Activated T-helper 2 cell treated with anti-CD3 and anti-CD28 coated beads, Interferon-gamma antibody, Interleukin-2, Interleukin-4, amounts not matched to agents 10 μg/mL and 5 μg/mL and 100 μg/mL, durations not matched to agents 14 hours and 24 hours and 36 hours (primary cell): ENCODE results near the gene STT3B. TPM values are rescaled to one million over a fixed set of nuclear protein-coding genes. Genes with fewer than 3 reads are reported as not detected.
A peak's percentile ranks its signal among the peaks of the same experiment; 100 is the strongest.

Experiments
- DNase-seq: peaks from one replicate; pipeline ENCODE4 v3.0.0; 2021; ENCODE audit warnings: low spot score
- H3K27ac Mint-ChIP-seq: one replicate; pipeline ENCODE4 v1.8.0; 2021; ENCODE audit warnings: mixed read lengths
- H3K27me3 Mint-ChIP-seq: one replicate; pipeline ENCODE4 v1.8.0; 2021; ENCODE audit warnings: low read depth, mixed read lengths
- H3K36me3 Mint-ChIP-seq: one replicate; pipeline ENCODE4 v1.8.0; 2021; ENCODE audit warnings: low read depth, mixed read lengths
- H3K4me1 Mint-ChIP-seq: one replicate; pipeline ENCODE4 v1.8.0; 2021; ENCODE audit warnings: low read depth, mixed read lengths
- H3K4me3 Mint-ChIP-seq: one replicate; pipeline ENCODE4 v1.8.0; 2021; ENCODE audit warnings: low read depth, mild to moderate bottlenecking, moderate library complexity, mixed read lengths
- H3K9me3 Mint-ChIP-seq: one replicate; pipeline ENCODE4 v1.8.0; 2021; ENCODE audit warnings: mixed read lengths
- intact Hi-C: fragments of 100-400 bp; cut with micrococcal nuclease; formaldehyde crosslinking; loops from one replicate; pipeline ENCODE4 v1.15.1; 2023
- total RNA-seq: library from RNA; stranded (reverse); gene quantifications from 2 replicates; pipeline ENCODE4 v1.2.3, GENCODE V29; 2022

The STT3B gene
- total RNA-seq, 1 donor from 2014 or later = 114 TPM

DNA sequence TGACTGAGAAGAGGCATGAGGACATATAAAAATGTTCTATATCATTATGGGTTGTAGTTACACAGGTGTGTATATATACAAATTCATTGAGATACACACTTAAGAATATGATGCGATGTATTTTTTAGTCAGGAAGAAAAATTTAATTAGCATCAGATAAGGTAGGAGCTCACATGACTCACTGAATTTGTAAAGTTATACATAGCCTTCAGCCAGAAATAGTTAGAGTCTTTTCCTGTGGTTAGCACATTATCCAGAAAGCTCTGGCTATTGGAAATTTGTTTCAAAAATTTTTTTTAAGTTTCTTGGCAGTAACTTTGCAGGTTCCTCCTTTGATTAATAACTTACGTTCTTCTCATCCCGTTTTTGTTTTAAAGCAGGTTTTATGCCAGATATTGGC is 88.6 kb downstream of the STT3B start:
- DNase-seq = no peak
- H3K27me3 Mint-ChIP-seq = no peaks in the 10 kb centered on the region
- H3K36me3 Mint-ChIP-seq = peaks cover 68% of the 10 kb centered on the region
- intact Hi-C loops = loop anchor here (2.0 kb wide), 1 partner anchor 13 kb away; no protein-coding TSS in a partner anchor
- H3K4me3 Mint-ChIP-seq = no peak overlapping the region
- H3K9me3 Mint-ChIP-seq = no peaks in the 10 kb centered on the region
- no peak overlapping the region for H3K27ac Mint-ChIP-seq
- peaks cover 18% of the 10 kb centered on the region for H3K4me1 Mint-ChIP-seq

DNA sequence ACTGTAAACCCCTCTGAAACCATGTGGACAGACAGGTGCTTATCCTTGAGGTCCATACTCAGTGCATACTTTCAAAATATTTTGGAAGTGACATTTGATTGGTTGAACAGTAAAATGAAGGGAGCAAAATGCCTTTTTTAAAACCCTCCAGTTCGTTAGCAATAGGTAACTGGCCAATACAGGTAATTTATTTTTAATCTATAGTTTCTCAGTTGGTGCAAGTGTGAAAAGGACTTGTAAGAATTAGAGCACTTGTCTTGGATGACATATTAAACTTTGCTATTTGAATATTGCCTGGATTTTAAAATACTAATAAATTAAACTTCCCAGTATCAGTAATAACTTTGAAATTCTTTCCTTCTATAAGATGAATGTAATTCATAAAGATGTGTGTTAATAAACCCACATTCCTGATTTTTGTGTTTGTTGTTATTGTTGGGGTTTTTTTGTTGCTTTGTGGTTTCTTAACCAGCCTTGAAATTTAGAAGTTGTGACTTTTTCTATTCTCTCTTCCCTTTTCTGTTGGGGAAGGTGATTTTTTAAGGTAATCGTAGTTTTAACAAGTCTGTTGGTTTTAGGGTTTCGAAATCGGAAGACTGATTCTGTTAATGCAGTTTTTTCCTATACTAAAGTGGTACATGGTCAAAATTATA is 90.0 kb downstream of the STT3B start:
- H3K4me3 Mint-ChIP-seq = no peak overlapping the region
- DNase-seq = no peak
- H3K36me3 Mint-ChIP-seq = peaks cover 73% of the 10 kb centered on the region
- no peaks in the 10 kb centered on the region for H3K27me3 Mint-ChIP-seq
- no peaks in the 10 kb centered on the region for H3K9me3 Mint-ChIP-seq
- H3K4me1 Mint-ChIP-seq = peaks cover 21% of the 10 kb centered on the region
- intact Hi-C loops = no loop called here
- H3K27ac Mint-ChIP-seq = no peak overlapping the region

DNA sequence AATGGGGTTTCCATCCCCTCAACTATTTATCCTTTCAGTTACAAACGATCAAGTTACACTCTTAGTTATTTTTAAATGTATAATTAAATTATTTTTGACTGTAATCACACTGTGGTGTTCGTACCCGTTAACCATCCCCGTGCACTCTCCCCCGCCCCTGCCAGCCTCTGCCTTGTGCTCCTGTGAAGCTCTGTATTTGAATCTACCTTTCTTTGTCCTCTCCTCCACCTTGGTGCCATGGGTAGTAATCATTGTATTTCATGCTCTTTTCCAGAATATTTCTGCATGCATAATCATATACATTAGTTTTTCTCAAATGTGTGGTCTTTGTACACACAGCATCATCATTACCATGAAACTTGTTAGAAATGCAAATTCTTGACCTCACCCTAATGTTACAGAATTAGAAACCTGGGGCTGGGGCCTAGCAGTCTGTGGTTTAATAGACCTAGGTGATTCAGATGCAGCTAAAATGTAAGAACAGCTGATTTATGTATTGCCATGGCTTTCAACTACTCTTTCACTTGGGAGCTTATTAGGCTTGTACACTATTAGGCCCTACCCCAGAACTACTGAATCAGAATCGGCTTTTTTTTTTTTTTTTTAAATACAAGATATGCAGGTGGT is 91.5 kb downstream of the STT3B start:
- H3K27me3 Mint-ChIP-seq = no peaks in the 10 kb centered on the region
- H3K4me1 Mint-ChIP-seq = peaks cover 21% of the 10 kb centered on the region
- peaks cover 78% of the 10 kb centered on the region for H3K36me3 Mint-ChIP-seq
- DNase-seq = no peak
- H3K4me3 Mint-ChIP-seq = no peak overlapping the region
- H3K27ac Mint-ChIP-seq = no peak overlapping the region
- H3K9me3 Mint-ChIP-seq = no peaks in the 10 kb centered on the region
- intact Hi-C loops = no loop called here

DNA sequence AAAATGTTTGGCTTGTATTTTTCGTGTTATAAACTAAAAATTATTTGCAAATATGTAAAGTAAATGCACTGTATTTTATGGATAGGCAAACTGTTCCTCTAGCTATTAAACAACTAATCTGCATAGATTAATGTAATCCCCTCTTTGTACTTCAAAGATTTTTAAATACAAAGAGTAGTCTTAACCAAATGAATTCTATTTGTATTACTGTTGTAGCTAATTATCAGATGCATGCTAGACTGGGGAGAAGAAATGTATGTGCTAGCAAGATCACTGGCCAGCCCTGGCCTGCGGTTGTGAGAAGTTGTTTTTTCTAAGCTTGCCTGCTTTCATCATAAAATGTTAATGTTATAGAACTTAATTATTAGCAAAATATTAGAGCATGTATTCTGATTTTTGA is 92.6 kb downstream of the STT3B start:
- intact Hi-C loops = no loop called here
- Mint-ChIP-seq H3K27ac (no peak overlapping the region), H3K4me1 (peaks cover 23% of the 10 kb centered on the region), H3K9me3 (no peaks in the 10 kb centered on the region), H3K27me3 (no peaks in the 10 kb centered on the region), H3K36me3 (peaks cover 82% of the 10 kb centered on the region), H3K4me3 (no peak overlapping the region)
- no peak for DNase-seq

DNA sequence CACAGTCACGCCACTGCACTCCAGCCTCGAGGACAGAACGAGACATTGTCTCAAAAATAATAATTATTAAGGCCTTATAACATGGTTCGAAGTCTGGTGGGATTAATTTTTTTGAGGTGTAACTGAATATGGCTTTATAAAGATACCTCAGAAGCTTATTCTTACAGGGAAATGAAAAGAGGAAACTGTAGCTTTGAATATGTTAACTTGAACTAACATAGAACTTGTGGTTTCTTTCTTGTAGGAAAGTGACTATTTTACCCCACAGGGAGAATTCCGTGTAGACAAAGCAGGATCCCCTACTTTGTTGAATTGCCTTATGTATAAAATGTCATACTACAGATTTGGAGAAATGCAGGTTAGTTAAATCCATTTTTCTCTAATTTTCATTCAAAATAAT is 96.3 kb downstream of the STT3B start:
- Mint-ChIP-seq H3K4me3 (no peak overlapping the region), H3K27me3 (no peaks in the 10 kb centered on the region), H3K27ac (no peak overlapping the region), H3K9me3 (no peaks in the 10 kb centered on the region), H3K4me1 (peaks cover 9% of the 10 kb centered on the region), H3K36me3 (peaks cover 78% of the 10 kb centered on the region)
- no peak for DNase-seq
- intact Hi-C loops = no loop called here

DNA sequence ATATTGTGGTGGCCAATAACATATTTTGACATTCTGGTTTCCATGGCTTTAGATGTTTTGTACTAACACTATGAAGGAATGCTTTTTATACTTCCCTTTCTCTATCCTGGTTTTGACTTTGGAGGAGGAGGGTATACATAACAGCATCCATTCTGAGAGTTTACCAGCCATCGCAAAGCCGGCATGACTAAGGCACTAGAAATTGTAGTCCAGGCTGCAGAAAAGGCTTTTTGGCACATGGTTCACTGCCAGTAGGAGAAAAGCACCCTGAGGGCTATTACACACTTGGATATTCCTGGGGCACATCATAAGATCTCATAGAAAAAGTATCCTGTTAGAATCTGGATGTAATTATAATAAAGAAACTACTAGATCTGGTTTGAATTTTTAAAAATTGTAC is 101.8 kb downstream of the STT3B start:
- H3K4me1 Mint-ChIP-seq = peaks cover 36% of the 10 kb centered on the region
- no peaks in the 10 kb centered on the region for H3K27me3 Mint-ChIP-seq
- H3K36me3 Mint-ChIP-seq = peaks cover 58% of the 10 kb centered on the region
- no peaks in the 10 kb centered on the region for H3K9me3 Mint-ChIP-seq
- no peak for DNase-seq
- H3K4me3 Mint-ChIP-seq = no peak overlapping the region
- intact Hi-C loops = loop anchor here (2.0 to 10.0 kb wide), 2 partner anchors 14 to 340 kb away; no protein-coding TSS in a partner anchor
- H3K27ac Mint-ChIP-seq = peak overlapping the region; percentile 38

DNA sequence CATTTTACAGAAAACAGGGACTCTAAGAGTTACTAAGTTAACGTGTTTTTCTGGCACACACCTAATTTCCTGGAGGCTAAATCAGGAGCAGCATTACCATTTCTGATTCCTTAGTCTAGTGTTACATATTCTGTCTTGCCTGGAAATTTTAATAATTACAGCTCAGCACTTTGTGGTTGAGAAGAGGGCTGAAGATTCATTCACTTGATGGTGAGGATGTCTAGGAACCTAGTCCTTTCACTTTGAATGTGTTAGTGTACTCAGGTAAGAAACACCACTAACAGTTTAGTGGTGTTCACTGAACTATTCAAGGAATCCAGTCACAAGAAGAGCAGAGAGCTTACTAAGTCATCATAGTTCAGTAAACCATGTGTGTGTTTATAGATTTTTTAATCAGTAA is 102.8 kb downstream of the STT3B start:
- Mint-ChIP-seq H3K4me3 (peak overlapping the region; percentile 3), H3K27ac (peak overlapping the region; percentile 72), H3K9me3 (no peaks in the 10 kb centered on the region), H3K27me3 (no peaks in the 10 kb centered on the region), H3K4me1 (peaks cover 32% of the 10 kb centered on the region), H3K36me3 (peaks cover 53% of the 10 kb centered on the region)
- intact Hi-C loops = loop anchor here (2.0 to 10.0 kb wide), 6 partner anchors 15 to 339 kb away; partner anchors contain the start of gene STT3B
- DNase-seq = no peak

DNA sequence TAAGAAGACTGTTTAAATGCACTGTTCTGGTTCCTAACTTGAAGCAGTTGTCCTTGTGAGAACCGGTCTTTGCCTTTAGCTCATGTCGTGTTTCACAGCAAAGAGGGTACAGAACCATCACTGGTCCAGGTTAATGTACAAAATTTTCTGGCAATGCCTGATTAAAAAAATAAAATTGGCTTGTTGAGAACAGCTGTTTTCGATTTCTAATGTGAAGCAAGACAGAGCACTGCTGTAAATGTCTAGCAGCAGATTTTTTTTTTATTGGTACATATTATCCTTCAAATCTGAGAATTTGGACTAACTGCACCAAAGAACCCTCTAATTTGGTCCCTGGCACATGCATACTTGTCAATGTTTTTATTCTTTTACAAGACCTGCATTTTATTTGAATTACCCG is 103.3 kb downstream of the STT3B start:
- no peak for DNase-seq
- Mint-ChIP-seq H3K36me3 (peaks cover 49% of the 10 kb centered on the region), H3K27me3 (no peaks in the 10 kb centered on the region), H3K27ac (peak overlapping the region; percentile 85), H3K4me3 (peak overlapping the region; percentile 3), H3K9me3 (no peaks in the 10 kb centered on the region), H3K4me1 (peaks cover 32% of the 10 kb centered on the region)
- intact Hi-C loops = loop anchor here (5.0 to 10.0 kb wide), 5 partner anchors 69 to 339 kb away; partner anchors contain the start of gene STT3B

DNA sequence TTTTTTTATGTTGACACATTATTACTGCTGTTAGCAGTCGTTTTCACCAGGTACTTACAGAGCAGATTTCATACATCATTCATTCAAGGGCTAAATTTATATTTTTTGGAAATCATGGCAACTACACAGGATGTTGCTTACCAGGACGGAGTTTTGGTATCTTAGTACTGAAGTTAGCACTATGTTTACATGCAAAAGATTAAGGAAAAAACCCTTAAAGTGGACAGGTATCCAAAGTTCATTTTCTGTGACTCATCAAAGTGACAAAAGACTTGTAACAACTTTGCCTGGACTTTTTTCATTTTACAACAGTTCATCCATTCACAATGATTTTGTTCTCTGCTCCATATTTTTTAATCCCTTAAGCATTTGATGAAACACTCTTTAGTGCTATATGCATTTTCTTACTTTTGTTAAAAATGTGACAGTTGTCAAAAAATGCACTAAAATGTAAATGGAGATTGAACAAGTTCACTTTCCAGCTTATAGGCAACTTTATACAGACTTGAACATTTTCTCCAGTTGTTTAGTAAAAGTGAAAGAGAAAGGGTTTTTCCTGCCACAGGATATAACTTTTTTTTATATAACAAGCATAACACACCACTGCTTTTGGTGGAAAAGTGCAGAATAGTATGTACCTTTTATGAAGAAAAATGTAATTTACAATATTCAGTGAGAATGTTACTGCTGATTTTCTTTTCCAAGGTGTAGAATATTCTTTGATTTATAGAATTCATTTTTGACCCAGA is 104.1 kb downstream of the STT3B start:
- Mint-ChIP-seq H3K27me3 (no peaks in the 10 kb centered on the region), H3K36me3 (peaks cover 49% of the 10 kb centered on the region), H3K27ac (peak overlapping the region; percentile 85), H3K9me3 (no peaks in the 10 kb centered on the region), H3K4me1 (peaks cover 32% of the 10 kb centered on the region), H3K4me3 (no peak overlapping the region)
- DNase-seq = no peak
- intact Hi-C loops = loop anchor here (5.0 to 10.0 kb wide), 5 partner anchors 70 to 338 kb away; partner anchors contain the start of gene STT3B

DNA sequence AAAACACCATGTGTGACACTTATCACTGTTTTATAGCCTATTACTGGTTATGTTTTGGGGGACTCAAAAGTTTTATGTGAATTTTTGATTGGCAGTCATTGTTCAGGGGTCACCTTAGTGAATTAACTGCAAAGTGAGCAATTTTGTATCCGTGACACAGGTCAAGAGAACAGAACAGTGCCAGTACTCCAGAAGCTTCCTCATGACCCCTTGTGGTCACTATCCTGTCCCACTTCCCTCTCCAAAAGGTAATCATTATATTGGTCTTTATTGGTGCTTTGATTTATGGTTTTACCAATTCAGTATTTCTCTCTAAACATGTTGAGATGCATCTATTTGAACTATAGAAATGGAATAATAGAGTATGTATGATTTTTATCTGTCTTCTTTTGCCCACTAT is 107.1 kb downstream of the STT3B start:
- Mint-ChIP-seq H3K4me1 (peaks cover 29% of the 10 kb centered on the region), H3K36me3 (peaks cover 47% of the 10 kb centered on the region), H3K9me3 (peaks cover 5% of the 10 kb centered on the region), H3K27ac (no peak overlapping the region), H3K27me3 (no peaks in the 10 kb centered on the region), H3K4me3 (no peak overlapping the region)
- DNase-seq = no peak
- intact Hi-C loops = loop anchor here (5.0 to 10.0 kb wide), 5 partner anchors 73 to 335 kb away; partner anchors contain the start of gene STT3B

DNA sequence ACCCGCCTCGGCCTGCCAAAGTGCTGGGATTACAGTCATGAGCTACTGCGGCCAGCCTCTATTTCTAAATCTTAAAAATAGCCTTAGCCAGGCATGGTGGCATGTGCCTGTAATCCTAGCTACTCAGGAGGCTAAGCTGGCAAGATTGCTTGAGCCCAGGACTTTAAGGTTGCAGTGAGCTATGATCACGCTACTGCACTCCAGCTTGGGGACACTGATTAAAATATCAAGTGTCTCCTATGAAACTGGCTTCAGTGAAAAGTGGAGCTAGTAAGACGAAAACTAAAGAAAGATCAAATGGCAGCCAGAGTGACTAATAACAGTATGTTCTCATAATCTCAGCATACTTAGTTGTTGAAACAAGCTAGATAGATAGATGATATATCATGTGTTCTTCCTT is 112.5 kb downstream of the STT3B start:
- H3K36me3 Mint-ChIP-seq = peaks cover 67% of the 10 kb centered on the region
- intact Hi-C loops = no loop called here
- H3K9me3 Mint-ChIP-seq = peaks cover 50% of the 10 kb centered on the region

DNA sequence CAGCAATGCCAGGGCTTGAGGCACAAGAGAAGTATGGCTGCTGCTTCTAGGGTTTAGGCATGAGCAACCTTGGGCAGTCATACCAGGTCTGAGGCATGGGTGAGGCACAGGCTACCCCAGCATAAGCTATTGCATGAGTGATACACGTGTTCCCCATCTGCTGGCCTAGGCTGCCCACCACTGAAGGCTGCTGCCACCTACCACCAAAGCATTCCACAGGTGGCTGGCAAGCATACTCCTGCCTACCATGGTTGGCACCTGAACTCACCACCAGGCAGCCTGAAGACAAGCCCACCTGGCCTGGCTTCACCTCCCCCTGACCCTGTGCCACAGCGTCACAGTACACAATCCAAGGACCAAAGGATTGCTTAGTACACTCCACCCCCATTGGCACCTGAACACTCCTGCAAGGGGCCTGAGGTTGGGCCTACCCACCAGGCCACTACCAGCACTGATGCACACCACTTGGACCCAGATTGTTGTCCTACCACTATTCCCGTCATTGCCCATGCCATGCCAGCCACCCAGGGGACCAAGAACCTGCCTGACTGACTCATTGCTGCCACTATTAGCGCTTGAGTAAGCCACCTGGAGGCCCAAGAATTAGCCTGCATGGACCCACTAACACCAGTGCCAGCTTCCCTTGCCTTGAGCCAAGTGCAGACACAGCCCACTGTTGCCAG is 115.7 kb downstream of the STT3B start:
- no peaks in the 10 kb centered on the region for H3K27me3 Mint-ChIP-seq
- H3K4me1 Mint-ChIP-seq = no peaks in the 10 kb centered on the region
- intact Hi-C loops = no loop called here
- no peak overlapping the region for H3K4me3 Mint-ChIP-seq
- peaks cover 79% of the 10 kb centered on the region for H3K9me3 Mint-ChIP-seq
- DNase-seq = no peak
- H3K27ac Mint-ChIP-seq = no peak overlapping the region
- peaks cover 81% of the 10 kb centered on the region for H3K36me3 Mint-ChIP-seq

More for the DNA sequence above, 112.5 kb downstream of the STT3B start:
- Mint-ChIP-seq H3K4me1 (peaks cover 1% of the 10 kb centered on the region), H3K27ac (no peak overlapping the region), H3K4me3 (no peak overlapping the region), H3K27me3 (no peaks in the 10 kb centered on the region)
- no peak for DNase-seq
